HL-60/S4 treated with retinoic acid at 250 ng/mL for 4 days and 3 days (cell line): Measurements from ENCODE around the gene PITPNB.

ENCODE experiments used
- in situ Hi-C: fragments of 300-500 bp; cut with MboI; formaldehyde crosslinking; loops from 2 replicates; pipeline ENCODE4 v1.7.0; 2022; ENCODE audit warnings: low sequenced_read_pairs

The PITPNB gene

DNA sequence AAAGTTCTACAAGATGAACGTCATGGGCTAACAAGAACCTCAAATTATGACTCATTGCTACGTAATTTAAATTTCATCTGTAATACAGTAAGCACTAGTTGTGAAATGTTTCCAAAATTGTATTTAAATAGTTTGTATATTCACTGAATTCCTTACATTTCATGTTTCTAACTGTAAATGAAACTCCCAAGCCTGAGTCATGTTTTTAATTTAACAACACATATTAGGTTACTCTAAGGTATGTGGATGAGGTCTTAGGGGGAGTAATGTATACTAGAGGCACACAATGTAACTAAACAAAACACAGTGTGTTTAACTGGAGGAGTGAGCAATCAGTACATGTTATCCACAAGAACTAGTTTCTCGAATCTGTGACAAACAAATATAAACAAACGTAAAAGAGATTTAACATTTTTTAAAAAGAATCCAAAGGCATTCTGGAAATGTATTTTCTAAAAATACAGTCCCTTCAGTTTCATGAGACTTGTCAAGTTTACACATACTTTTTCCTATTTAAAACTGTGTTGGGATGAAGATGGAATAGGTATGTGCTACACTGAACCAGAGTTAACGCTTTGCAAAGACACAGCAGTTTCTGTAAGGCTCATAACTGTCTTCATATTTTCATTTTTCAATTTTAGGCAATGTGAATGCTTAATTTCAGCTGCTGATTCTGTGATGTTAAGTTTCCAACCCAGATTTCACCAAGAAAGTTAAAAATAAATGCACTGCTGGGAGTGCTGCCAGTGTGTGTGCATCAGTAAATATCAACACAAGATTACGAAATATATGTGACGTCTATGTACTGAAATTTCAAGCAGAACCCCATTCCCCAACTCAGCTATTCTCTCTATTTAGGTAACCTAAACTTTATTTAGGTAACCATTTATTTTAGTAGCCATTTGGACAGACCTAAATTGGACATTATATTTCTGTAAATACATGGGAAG, 52.6 kb downstream of the PITPNB start:
- in situ Hi-C loops, result no loop called here

GRCh38 chr22:27865496-27865895, 53.6 kb downstream of the PITPNB start:
- in situ Hi-C loops, result no loop called here

- in situ Hi-C loops, result no loop called here
Observed at GRCh38 chr22:27863556-27863955, 55.5 kb downstream of the PITPNB start.

DNA sequence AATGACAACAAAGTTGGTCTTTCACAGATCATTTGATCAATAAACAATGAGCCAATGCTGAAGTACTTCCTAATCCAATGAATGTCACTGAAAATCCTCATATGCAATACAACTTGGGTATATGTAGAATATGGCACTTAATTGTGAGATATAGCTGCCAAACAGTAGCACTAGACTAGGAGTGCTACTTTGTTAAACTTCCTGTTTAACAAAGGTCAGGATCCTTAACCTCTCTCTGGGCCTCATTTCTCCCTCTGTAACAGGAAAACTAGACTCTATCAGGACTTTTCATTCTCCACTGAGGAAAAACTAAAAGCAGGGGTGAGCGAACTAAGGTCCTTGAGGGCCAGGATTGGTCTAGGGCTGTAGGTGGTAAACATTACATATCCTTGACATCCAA, 56.1 kb downstream of the PITPNB start:
- in situ Hi-C loops, result no loop called here

DNA sequence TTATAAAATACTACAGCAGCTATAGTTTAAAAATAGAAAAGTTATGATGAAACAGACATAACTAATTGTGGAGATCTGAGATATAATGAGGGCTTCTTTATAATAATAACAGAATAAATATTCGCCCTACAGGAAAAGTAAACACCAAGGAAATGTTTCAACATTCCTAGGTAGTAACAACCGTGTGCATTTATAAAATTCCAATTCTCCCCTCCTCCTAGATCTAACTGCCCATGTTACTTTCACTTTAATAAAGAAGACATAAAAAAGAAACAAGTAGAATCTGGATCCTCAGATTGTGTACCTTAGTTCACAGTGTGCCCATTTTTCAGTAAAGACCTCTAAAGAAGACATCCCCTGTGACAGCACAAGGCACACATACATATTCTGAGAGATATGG, 59.7 kb downstream of the PITPNB start:
- in situ Hi-C loops, result no loop called here

GRCh38 chr22:27858626-27859025, 60.4 kb downstream of the PITPNB start:
- in situ Hi-C loops, result no loop called here

DNA sequence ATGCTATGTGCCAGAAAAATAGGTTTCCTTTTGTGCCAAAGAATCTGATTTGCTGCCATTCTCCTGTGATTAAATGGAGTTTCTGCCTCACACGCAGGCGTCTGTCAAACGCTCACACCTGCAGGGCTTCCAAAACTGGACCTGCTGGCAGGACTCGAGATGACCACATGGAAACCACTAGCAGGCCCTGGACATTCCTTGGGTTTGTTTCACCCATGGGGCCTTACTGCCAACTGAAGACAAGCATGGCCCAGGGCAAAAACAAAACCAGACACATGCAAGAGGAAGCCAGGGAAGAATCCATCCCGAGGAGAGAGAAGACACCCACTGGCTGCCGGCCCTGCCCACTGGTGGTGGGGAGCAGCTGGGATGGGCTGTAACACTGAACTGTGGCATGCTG, 61.6 kb downstream of the PITPNB start:
- in situ Hi-C loops, result no loop called here

- in situ Hi-C loops, result no loop called here
Observed at GRCh38 chr22:27856386-27856785, 62.7 kb downstream of the PITPNB start.

DNA sequence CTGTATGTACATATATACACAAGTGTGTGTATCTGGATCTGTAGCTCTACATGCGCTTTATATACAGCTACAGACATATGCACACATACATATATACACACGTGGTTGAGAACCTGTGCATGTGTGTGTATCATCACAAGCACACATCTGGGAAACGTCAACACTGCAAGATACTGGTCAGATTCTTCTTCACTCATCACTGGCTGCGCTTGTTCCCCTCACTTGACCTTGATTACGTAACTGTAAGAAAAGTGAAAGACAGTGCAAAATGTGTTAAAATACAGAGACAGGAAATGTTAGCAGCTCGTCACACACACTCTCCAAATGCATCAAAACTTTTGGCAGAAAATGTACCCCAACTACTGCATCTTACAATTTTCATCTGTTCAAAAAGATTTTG, 65.6 kb downstream of the PITPNB start:
- in situ Hi-C loops, result no loop called here

DNA sequence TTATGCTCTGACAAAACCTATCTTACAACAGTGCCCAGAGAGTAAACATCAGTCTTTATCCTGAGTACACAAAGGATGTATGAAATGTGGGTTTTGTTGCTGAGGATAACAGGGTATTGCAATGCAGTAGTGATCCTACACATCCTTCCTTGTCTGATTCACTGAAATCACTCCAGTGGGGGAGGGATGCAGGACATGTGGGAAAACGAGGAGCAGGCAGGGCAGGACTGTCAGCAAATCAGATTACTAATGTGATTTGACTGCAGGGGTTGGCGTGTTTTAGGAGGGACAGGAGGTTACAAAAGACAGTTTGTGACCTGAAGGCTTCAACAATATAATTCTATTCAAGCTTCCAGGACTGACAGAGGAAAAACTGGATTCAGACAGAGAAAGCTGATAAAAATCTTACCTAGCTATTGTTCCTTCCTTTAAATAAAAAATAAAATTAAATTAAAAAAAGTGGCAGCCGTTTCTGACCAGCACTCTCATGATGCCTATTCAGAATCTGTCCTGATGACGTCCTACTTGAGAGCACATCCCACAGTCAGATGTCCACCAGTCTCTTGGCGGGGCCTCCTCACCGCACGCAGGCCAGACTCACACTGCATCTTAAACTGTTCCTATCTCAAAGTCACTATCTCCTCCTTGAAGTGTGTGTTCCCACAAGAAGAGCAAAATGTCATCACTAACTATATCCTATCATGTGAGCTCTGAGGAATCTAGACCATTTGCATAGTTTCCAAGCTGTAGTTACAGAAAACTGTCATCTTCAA, 66.9 kb downstream of the PITPNB start:
- in situ Hi-C loops, result no loop called here

- in situ Hi-C loops, result no loop called here
Observed at GRCh38 chr22:27850000-27850521, 69.0 kb downstream of the PITPNB start.

DNA sequence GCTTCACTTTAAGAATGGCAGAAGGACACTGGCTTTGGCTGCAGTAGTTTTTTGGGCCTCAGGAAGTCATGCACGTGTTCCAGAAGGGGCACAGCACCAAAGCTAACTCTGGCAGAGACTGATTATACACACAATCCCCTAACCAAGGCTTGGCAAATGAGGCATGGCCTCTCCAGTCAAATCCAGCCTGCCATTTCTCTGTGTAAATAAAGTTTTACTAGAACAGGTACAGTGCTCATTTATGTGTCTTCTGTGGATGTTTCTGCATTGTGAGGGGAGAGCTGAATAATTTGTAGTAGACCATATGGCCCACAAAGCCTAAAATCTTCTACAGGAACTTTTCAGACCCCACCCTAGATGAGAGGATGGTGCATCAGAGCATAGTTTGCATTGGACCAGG, 71.1 kb downstream of the PITPNB start:
- in situ Hi-C loops, result no loop called here

DNA sequence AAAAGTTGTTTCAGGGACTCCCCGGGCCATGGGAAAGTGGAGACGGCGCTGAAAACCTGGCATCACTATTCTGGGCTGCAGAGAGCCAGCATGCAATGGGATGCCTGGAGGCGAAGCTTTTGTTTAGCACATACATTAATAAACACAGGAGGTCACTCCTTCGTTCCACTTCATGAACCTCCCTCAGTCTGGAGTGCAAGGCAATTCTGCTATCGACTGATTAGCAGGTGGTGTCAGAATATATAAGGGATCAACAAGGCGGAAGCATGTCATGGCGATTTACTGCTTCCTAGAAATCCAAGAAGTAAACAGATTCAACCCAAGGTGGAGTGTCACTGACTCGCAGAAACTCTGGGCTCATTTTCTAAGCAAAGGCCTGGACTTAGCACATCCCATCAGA, 72.1 kb downstream of the PITPNB start:
- in situ Hi-C loops, result no loop called here

- in situ Hi-C loops, result no loop called here
Observed at GRCh38 chr22:27846248-27846757, 72.8 kb downstream of the PITPNB start.

- in situ Hi-C loops, result no loop called here
Observed at GRCh38 chr22:27845644-27846043, 73.4 kb downstream of the PITPNB start.

- in situ Hi-C loops, result no loop called here
Observed at GRCh38 chr22:27844656-27845591, 74.1 kb downstream of the PITPNB start.

DNA sequence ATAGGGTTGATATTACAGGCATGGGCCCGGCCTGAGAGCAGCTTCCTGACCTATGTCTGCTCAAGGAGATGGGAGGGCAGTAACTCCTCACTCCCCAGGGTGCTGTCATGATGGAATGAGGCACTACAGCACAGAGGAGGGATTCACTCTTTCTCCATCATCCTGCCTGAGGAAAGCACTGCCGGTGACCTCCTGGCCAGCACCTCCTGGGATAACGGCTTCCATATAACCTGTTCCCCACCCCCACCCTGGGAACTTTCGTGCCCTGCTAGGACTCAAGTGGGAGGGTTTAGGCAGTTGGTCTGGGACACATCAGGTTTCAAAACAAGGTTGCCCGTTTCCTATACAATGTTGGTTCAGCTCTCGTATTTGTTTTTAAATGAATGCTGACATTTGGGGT, 74.8 kb downstream of the PITPNB start:
- in situ Hi-C loops, result no loop called here

DNA sequence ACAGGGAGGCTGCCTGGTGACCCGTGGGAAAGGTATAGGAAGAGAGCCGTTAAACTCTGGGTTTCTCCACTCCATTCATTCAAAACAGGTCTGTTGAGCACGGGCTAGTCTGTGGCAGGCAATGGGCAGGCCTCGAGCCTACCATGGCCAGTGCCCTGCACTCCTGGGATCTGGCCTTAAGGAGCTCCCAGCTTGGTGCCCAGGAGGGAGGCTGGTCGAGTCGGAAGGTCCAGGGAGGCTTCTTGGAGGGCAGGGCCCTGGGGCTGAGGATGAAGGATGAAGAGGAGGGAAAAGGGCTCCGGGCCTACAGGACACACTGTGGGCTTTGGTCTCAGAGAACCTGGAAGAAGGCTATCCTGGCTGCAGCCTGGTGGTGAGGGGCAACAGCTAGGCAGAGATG, 75.6 kb downstream of the PITPNB start:
- in situ Hi-C loops, result no loop called here

- in situ Hi-C loops, result no loop called here
Observed at GRCh38 chr22:27842669-27843431, 76.2 kb downstream of the PITPNB start.

GRCh38 chr22:27842201-27842600, 76.9 kb downstream of the PITPNB start:
- in situ Hi-C loops, result no loop called here
